Kidney epithelial cell (primary cell): ENCODE measurements around the gene GP1BB. TPM values are rescaled to one million over a fixed set of nuclear protein-coding genes. Genes with fewer than 3 reads are reported as not detected.

Experiments
- DNase-seq: peaks from one replicate; pipeline ENCODE4 v3.0.0-alpha.2; 2010; ENCODE audit warnings: low read depth
- H3K27me3 ChIP-seq: 2 replicates; pipeline ENCODE4 v1.6.0; 2011; ENCODE audit warnings: low read length; ENCODE audit not compliant: control insufficient read depth, insufficient read depth
- H3K36me3 ChIP-seq: 2 replicates; pipeline ENCODE4 v1.5.1; 2011; ENCODE audit warnings: low read length; ENCODE audit not compliant: control insufficient read depth, insufficient read depth
- H3K4me3 ChIP-seq: 2 replicates; pipeline ENCODE4 v1.5.1; 2011; ENCODE audit warnings: low read depth, mild to moderate bottlenecking, control low read depth, low read length
- CTCF ChIP-seq: IDR thresholded peaks from 2 replicates; pipeline ENCODE4 v1.5.1; 2011; ENCODE audit warnings: mild to moderate bottlenecking, moderate library complexity, low read length, control low read depth, inconsistent platforms; ENCODE audit not compliant: insufficient read depth, poor library complexity, severe bottlenecking
- total RNA-seq: library from RNA; depleted of rRNA; stranded (reverse); fragments of >200 nt; gene quantifications from 2 replicates; pipeline ENCODE4 v1.2.3, GENCODE V29; 2015

The GP1BB gene
- total RNA-seq, 1 donor from 2014 or later, result 0.50 TPM

- TF ChIP-seq CTCF, result no peak
- Histone ChIP-seq H3K27me3 (peaks cover 8% of the 10 kb centered on the region), H3K4me3 (no peak overlapping the region), H3K36me3 (no peaks in the 10 kb centered on the region)
- DNase-seq, result no peak
Observed at GRCh38 chr22:19678949-19679521, 44.3 kb upstream of the GP1BB start.

GRCh38 chr22:19679522-19680101, 43.7 kb upstream of the GP1BB start:
- Histone ChIP-seq H3K4me3 (no peak overlapping the region), H3K27me3 (peaks cover 8% of the 10 kb centered on the region), H3K36me3 (no peaks in the 10 kb centered on the region)
- no peak for DNase-seq
- TF ChIP-seq CTCF, result peak; percentile 69

- Histone ChIP-seq H3K4me3 (no peak overlapping the region), H3K36me3 (no peaks in the 10 kb centered on the region), H3K27me3 (peaks cover 8% of the 10 kb centered on the region)
- no peak for TF ChIP-seq CTCF
- DNase-seq, result no peak
Observed at GRCh38 chr22:19680287-19680881, 43.0 kb upstream of the GP1BB start.

- Histone ChIP-seq H3K4me3 (no peak overlapping the region), H3K36me3 (no peaks in the 10 kb centered on the region), H3K27me3 (peaks cover 8% of the 10 kb centered on the region)
- TF ChIP-seq CTCF, result no peak
- DNase-seq, result no peak
Observed at GRCh38 chr22:19680911-19681862, 42.2 kb upstream of the GP1BB start.

GRCh38 chr22:19681863-19682245, 41.5 kb upstream of the GP1BB start:
- H3K27me3 ChIP-seq, result peaks cover 8% of the 10 kb centered on the region
- no peak for DNase-seq
- TF ChIP-seq CTCF, result no peak
- H3K36me3 ChIP-seq, result no peaks in the 10 kb centered on the region
- H3K4me3 ChIP-seq, result no peak overlapping the region
